Measurements from ENCODE around the gene UNC13C.

UNC13C gene

DNA sequence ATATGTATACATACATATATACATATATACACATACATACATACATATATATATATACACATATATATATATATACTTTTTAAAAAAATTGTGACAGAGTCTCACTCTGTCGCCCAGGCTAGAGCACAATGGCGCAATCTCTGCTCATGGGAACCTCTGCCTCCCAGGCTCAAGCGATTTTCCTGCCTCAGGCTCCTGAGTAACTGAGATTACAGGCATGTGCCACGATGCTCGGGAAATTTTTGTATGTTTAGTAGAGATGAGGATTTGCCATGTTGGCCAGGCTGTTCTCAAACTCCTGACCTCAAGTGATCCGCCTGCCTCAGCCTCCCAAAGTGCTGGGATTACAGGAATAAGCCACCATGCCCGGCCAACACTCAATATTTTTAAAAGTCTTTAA lies 302.5 kb downstream of the UNC13C start:
- TF ChIP-seq, protein P1, sequence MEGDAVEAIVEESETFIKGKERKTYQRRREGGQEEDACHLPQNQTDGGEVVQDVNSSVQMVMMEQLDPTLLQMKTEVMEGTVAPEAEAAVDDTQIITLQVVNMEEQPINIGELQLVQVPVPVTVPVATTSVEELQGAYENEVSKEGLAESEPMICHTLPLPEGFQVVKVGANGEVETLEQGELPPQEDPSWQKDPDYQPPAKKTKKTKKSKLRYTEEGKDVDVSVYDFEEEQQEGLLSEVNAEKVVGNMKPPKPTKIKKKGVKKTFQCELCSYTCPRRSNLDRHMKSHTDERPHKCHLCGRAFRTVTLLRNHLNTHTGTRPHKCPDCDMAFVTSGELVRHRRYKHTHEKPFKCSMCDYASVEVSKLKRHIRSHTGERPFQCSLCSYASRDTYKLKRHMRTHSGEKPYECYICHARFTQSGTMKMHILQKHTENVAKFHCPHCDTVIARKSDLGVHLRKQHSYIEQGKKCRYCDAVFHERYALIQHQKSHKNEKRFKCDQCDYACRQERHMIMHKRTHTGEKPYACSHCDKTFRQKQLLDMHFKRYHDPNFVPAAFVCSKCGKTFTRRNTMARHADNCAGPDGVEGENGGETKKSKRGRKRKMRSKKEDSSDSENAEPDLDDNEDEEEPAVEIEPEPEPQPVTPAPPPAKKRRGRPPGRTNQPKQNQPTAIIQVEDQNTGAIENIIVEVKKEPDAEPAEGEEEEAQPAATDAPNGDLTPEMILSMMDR (IDR thresholded peaks at IDR 0.05; ENCODE audit: insufficient read depth, low read length, poor library complexity, severe bottlenecking): no peak

DNA sequence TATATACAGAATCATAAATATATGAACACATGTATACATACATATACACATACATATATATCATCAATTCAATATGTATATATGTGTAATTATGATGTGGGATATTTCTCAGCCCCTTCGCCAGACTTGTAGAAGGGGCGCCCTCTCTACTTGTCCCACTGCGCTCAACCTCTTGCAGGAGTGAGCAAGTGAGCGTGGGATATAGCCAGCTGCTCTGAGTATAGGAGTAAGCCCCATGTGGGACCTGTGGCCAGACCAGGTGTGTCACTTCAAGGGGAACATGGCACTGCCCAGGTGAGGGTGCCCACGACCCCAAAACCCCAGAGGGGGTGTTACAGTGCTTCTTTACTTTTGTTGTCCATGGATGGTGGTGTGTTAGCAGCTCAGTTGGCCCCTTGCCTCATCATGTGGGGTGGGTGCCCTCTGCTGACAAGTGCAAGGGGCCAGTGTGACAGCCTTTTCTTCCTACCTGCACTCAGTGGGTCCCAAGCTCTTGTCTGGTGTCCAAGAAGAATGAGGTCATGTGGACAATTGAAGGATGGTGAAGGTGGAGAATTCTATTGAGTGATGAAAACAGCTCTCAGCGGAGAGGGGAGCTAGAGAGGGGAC lies 304.1 kb downstream of the UNC13C start:
- Histone ChIP-seq H3K36me3 (ENCODE audit: control insufficient read depth, insufficient read depth, low read length) (no peaks in the 10 kb centered on the region), H3K27me3 (replicated peaks; ENCODE audit: control insufficient read depth, insufficient read depth, low read length) (no peaks in the 10 kb centered on the region), H3K4me3 (replicated peaks; ENCODE audit: low read depth, low read length) (no peak overlapping the region)
- TF ChIP-seq, protein P1 (IDR thresholded peaks at IDR 0.05; ENCODE audit: insufficient read depth, low read length, poor library complexity, severe bottlenecking): no peak
- DNase-seq (ENCODE audit: extremely low read depth, insufficient read length): no peak

More for the DNA sequence above, 302.5 kb downstream of the UNC13C start:
- no peak for DNase-seq (ENCODE audit: extremely low read depth, insufficient read length)
- H3K27me3 ChIP-seq (replicated peaks; ENCODE audit: control insufficient read depth, insufficient read depth, low read length): no peaks in the 10 kb centered on the region
- H3K4me3 ChIP-seq (replicated peaks; ENCODE audit: low read depth, low read length): no peak overlapping the region
- no peaks in the 10 kb centered on the region for H3K36me3 ChIP-seq (ENCODE audit: control insufficient read depth, insufficient read depth, low read length)

DNA sequence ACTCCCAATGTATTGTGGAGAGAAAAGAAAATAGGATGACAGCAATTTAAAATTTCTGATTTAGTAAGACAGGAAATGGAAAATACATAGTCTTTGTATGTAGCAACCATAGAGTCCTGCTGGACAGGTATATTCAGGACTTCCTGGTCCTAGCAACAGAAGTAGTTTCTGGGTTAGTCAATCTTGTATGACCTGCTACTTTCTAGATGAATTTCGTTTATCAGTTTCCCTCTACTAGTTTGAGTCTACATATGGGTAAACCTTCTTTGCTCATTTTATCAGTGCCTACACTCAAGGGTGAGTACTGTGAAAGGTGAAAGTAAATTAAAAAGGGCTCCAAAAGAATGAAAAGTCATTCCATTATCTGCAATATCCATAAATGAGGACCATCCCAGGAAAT lies 309.8 kb downstream of the UNC13C start:
- H3K36me3 ChIP-seq (ENCODE audit: control insufficient read depth, insufficient read depth, low read length): no peaks in the 10 kb centered on the region
- TF ChIP-seq, protein P1 (IDR thresholded peaks at IDR 0.05; ENCODE audit: insufficient read depth, low read length, poor library complexity, severe bottlenecking): no peak
- DNase-seq (ENCODE audit: extremely low read depth, insufficient read length): no peak
- no peaks in the 10 kb centered on the region for H3K27me3 ChIP-seq (replicated peaks; ENCODE audit: control insufficient read depth, insufficient read depth, low read length)
- no peak overlapping the region for H3K4me3 ChIP-seq (replicated peaks; ENCODE audit: low read depth, low read length)

DNA sequence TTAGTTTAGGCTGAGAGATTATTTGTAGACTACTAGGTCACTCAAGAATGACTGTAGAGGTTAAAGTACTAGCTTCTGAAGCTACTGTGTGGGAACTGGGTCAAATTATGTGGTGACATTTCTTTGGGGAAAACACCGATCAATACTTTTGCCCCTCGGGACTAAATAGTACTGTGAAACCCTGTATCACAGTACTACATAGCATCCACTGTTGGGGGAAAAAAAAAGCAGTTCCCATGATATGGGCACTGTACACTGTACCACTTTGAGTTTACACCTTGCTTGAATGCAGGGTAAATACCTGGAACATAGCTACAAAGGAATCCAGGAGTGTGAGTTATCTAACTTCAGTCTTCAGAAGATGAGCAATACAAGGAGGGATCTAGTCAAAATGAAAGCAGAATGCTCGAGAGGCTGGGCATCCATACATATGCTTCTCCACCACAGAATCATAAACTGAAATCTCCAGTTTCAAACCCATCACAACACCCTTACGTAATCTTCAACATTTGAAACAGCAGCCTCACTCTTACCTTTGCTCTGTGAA lies 311.4 kb downstream of the UNC13C start:
- DNase-seq (ENCODE audit: extremely low read depth, insufficient read length): peak; percentile 13
- TF ChIP-seq, protein P1 (IDR thresholded peaks at IDR 0.05; ENCODE audit: insufficient read depth, low read length, poor library complexity, severe bottlenecking): no peak

DNA sequence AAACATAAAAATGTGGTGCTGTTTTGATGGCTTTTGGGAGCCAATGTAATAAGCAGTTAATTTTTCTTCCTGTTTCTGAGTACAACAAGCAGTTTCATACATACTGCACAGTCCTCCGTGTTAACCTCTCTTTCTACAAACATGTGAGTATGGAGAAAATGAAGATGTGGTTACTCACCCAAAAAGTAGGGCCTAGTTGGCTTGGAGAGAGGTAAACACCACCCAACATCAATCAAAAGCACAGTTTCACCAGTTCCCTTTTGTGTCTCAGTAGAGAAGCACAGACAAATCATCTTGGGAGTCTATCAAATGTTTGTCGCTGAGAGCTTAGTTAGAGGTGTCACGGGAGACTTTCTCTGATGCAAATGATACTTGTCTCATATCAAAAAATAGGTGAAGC lies 320.2 kb downstream of the UNC13C start:
- TF ChIP-seq, protein P1 (IDR thresholded peaks at IDR 0.05; ENCODE audit: insufficient read depth, low read length, poor library complexity, severe bottlenecking): no peak
- Histone ChIP-seq H3K4me3 (replicated peaks; ENCODE audit: low read depth, low read length) (no peak overlapping the region), H3K36me3 (ENCODE audit: control insufficient read depth, insufficient read depth, low read length) (no peaks in the 10 kb centered on the region), H3K27me3 (replicated peaks; ENCODE audit: control insufficient read depth, insufficient read depth, low read length) (no peaks in the 10 kb centered on the region)
- peak; percentile 23 for DNase-seq (ENCODE audit: extremely low read depth, insufficient read length)

More for the DNA sequence above, 311.4 kb downstream of the UNC13C start:
- no peaks in the 10 kb centered on the region for H3K36me3 ChIP-seq (ENCODE audit: control insufficient read depth, insufficient read depth, low read length)
- no peaks in the 10 kb centered on the region for H3K27me3 ChIP-seq (replicated peaks; ENCODE audit: control insufficient read depth, insufficient read depth, low read length)
- peak overlapping the region; percentile 35; the same call in 1 of the 2 replicates for H3K4me3 ChIP-seq (replicated peaks; ENCODE audit: low read depth, low read length)

Data from GM06990 (cell line).